Tibial artery (tissue), 4 donors: ENCODE data around the gene APLP1.

ENCODE experiments used
- DNase-seq, 2 donors: peaks; one replicate each; pipeline ENCODE4 v3.0.0-alpha.2; 2019
- H3K27ac ChIP-seq, 2 donors: fragments of 200-600 bp; sonication (generic) in 1 of 2; 1 replicate in 1 of 2; 2 replicates in 1 of 2; pipeline ENCODE4 v1.5.1; 2018 to 2019; ENCODE audit warnings: mild to moderate bottlenecking in 1 of 2
- H3K27me3 ChIP-seq, 2 donors: fragments of 200-600 bp; sonication (generic) in 1 of 2; one replicate each; pipeline versions ENCODE4 v1.5.1 to v1.6.0; 2016 to 2019
- H3K36me3 ChIP-seq, 3 donors: fragments of 200-600 bp; sonication (generic) in 2 of 3; one replicate each; pipeline ENCODE4 v1.5.1; 2016 to 2019; ENCODE audit warnings: mild to moderate bottlenecking in 2 of 3
- H3K4me1 ChIP-seq, 4 donors: fragments of 200-600 bp; sonication (generic) in 2 of 4; 1 replicate in 3 of 4; 2 replicates in 1 of 4; pipeline ENCODE4 v1.5.1; 2016 to 2019
- H3K4me3 ChIP-seq, 2 donors: fragments of 200-600 bp; sonication (generic) in 1 of 2; 1 replicate in 1 of 2; 2 replicates in 1 of 2; pipeline ENCODE4 v1.5.1; 2018 to 2019; ENCODE audit warnings: mild to moderate bottlenecking in 2 of 2
- H3K9me3 ChIP-seq, 3 donors: fragments of 200-600 bp; sonication (generic) in 1 of 3; one replicate each; pipeline ENCODE4 v1.5.1; 2016 to 2019
- intact Hi-C: fragments of 100-400 bp; cut with DNase I; formaldehyde crosslinking; loops from one replicate; pipeline ENCODE4 v1.15.0; 2023; ENCODE audit warnings: low total_unique reads
- TF ChIP-seq, protein P1 (sequence below), 2 experiments: fragments of 200-600 bp in 1 of 2; fragments of 450-650 bp in 1 of 2; IDR thresholded peaks; one replicate each; pipeline ENCODE4 v1.5.1; 2017 to 2019; ENCODE audit warnings: antibody characterized with exemption in 2 of 2, mild to moderate bottlenecking in 1 of 2, moderate library complexity in 1 of 2

The APLP1 gene

GRCh38 chr19:35844482-35845214, 23.7 kb upstream of the APLP1 start:
- H3K27me3 ChIP-seq = peaks cover 0 to 74% of the 10 kb centered on the region in 2 donors
- TF ChIP-seq, protein P1, sequence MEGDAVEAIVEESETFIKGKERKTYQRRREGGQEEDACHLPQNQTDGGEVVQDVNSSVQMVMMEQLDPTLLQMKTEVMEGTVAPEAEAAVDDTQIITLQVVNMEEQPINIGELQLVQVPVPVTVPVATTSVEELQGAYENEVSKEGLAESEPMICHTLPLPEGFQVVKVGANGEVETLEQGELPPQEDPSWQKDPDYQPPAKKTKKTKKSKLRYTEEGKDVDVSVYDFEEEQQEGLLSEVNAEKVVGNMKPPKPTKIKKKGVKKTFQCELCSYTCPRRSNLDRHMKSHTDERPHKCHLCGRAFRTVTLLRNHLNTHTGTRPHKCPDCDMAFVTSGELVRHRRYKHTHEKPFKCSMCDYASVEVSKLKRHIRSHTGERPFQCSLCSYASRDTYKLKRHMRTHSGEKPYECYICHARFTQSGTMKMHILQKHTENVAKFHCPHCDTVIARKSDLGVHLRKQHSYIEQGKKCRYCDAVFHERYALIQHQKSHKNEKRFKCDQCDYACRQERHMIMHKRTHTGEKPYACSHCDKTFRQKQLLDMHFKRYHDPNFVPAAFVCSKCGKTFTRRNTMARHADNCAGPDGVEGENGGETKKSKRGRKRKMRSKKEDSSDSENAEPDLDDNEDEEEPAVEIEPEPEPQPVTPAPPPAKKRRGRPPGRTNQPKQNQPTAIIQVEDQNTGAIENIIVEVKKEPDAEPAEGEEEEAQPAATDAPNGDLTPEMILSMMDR (IDR thresholded peaks at IDR 0.05) = no peak
- H3K36me3 ChIP-seq = no peaks in the 10 kb centered on the region
- no peak for DNase-seq
- no peak overlapping the region for H3K4me3 ChIP-seq
- H3K9me3 ChIP-seq = peaks cover 0 to under 1% (median 0%) of the 10 kb centered on the region in 3 donors
- intact Hi-C loops = no loop called here
- no peak overlapping the region for H3K27ac ChIP-seq
- H3K4me1 ChIP-seq = peaks cover 0 to 13% (median 11%) of the 10 kb centered on the region in 4 donors

DNA sequence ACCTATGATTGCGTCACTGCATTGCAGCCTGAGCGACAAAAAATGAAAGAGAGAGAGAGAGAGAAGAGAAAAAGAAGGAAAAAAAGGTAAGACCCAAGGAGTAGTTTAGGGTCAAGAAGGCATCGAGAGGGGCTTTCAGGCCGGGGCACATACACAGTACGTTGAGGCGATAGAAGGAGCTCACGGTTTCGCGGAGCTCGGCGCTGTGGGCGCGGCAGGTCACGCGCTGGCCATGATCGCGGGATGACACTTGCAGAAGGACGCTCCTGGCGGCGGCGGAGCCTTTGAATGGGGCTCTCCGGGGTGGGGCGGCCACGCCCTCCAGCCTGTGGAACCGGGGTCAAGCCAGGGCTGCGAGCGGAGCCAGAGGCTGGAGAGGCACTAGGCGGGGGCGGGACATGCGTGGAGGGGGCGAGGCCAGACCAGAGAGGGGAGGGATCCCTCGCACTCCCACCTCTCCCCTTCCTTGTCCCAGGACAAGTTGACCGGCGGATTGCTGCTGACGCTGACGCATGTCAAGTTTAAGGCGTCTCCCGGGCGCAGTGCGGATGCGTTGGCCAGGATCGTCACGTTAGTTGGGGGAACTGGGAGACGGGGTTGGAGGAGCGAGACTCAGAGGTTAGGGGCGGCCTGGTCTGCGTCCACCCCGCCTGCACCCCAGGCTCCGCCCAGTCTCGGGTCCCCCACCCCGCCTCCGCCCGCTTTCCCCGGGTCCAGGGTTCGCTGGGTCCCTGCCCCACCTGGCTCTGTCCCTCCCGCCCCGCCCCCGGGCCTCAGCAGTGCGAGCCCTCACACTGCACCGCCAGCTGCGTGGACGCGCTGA, 22.9 kb upstream of the APLP1 start:
- intact Hi-C loops = no loop called here
- Histone ChIP-seq H3K27ac (no peak overlapping the region), H3K9me3 (no peaks in the 10 kb centered on the region), H3K4me3 (peak overlapping the region in 1 of 2 donors; percentile 22), H3K4me1 (peaks cover 0 to 13% (median 11%) of the 10 kb centered on the region in 4 donors), H3K36me3 (no peaks in the 10 kb centered on the region), H3K27me3 (peaks cover 0 to 82% of the 10 kb centered on the region in 2 donors)
- DNase-seq = no peak
- TF ChIP-seq, protein P1 (IDR thresholded peaks at IDR 0.05) = no peak

GRCh38 chr19:35846038-35846668, 22.2 kb upstream of the APLP1 start:
- Histone ChIP-seq H3K36me3 (no peaks in the 10 kb centered on the region), H3K4me1 (peaks cover 0 to 13% (median 11%) of the 10 kb centered on the region in 4 donors), H3K27me3 (peaks cover 0 to 89% of the 10 kb centered on the region in 2 donors), H3K9me3 (no peaks in the 10 kb centered on the region), H3K27ac (no peak overlapping the region), H3K4me3 (peak overlapping the region in 1 of 2 donors; percentile 22)
- TF ChIP-seq, protein P1 (IDR thresholded peaks at IDR 0.05) = no peak
- intact Hi-C loops = no loop called here
- DNase-seq = no peak

DNA sequence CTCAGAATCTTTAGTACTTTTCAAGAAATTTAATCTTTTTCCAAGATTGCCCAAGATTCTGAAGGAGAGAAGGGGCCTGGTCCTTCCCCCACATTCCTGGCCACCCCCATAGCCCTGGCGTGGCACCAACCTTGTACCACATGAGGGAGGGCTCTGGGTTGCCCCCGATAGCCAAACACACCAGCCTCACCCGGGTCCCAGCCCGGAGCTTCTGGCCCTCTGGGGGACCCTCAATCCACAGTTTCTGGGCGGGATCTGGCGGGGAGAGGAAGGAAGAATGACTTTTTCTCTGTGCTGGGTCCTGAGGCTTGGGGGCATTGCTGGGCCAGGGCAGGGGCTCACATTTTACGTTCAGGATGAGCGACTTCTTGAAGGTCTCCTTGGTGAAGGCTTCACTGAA, 20.5 kb upstream of the APLP1 start:
- Histone ChIP-seq H3K27me3 (peaks cover 0 to 89% of the 10 kb centered on the region in 2 donors), H3K9me3 (no peaks in the 10 kb centered on the region), H3K4me1 (peaks cover 0 to 13% (median 11%) of the 10 kb centered on the region in 4 donors), H3K36me3 (no peaks in the 10 kb centered on the region), H3K27ac (no peak overlapping the region), H3K4me3 (no peak overlapping the region)
- intact Hi-C loops = no loop called here
- no peak for DNase-seq
- TF ChIP-seq, protein P1 (IDR thresholded peaks at IDR 0.05) = no peak

- intact Hi-C loops = no loop called here
- Histone ChIP-seq H3K27me3 (peaks cover 0 to 87% of the 10 kb centered on the region in 2 donors), H3K9me3 (no peaks in the 10 kb centered on the region)
Measured at GRCh38 chr19:35848486-35848885, 19.9 kb upstream of the APLP1 start.

More at GRCh38 chr19:35848486-35848885, 19.9 kb upstream of the APLP1 start:
- DNase-seq = no peak
- TF ChIP-seq, protein P1 (IDR thresholded peaks at IDR 0.05) = no peak
- H3K4me3 ChIP-seq = no peak overlapping the region
- H3K36me3 ChIP-seq = no peaks in the 10 kb centered on the region
- H3K4me1 ChIP-seq = peaks cover 0 to 13% (median 11%) of the 10 kb centered on the region in 4 donors
- no peak overlapping the region for H3K27ac ChIP-seq
